GM18526 (cell line): ENCODE results near the gene ATIC.

Experiments used
- POLR2A ChIP-seq: IDR thresholded peaks from 3 replicates; pipeline ENCODE4 v1.6.1; 2011; ENCODE audit not compliant: insufficient read length; ENCODE audit errors: extremely low read depth

ATIC gene

DNA sequence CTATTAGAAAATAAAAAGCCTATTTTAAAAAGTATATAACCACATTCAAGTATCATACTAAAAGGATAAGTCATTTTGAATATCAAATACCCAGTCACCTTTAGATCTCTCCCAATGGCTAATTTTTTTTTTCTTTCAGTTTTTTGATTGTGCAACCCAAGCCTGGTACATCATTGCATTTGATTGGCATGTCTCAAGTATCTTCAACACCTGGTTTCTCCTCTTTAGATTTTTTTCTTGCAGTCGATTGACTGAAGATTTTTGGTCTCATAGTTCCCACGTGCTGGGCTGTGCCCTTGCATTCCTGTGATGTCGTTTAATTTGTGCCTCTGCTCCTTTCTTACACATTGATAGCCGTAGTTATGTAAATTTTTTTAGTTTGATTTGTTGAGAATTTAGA is 40.7 kb downstream of the ATIC start:
- no peak for TF ChIP-seq POLR2A

DNA sequence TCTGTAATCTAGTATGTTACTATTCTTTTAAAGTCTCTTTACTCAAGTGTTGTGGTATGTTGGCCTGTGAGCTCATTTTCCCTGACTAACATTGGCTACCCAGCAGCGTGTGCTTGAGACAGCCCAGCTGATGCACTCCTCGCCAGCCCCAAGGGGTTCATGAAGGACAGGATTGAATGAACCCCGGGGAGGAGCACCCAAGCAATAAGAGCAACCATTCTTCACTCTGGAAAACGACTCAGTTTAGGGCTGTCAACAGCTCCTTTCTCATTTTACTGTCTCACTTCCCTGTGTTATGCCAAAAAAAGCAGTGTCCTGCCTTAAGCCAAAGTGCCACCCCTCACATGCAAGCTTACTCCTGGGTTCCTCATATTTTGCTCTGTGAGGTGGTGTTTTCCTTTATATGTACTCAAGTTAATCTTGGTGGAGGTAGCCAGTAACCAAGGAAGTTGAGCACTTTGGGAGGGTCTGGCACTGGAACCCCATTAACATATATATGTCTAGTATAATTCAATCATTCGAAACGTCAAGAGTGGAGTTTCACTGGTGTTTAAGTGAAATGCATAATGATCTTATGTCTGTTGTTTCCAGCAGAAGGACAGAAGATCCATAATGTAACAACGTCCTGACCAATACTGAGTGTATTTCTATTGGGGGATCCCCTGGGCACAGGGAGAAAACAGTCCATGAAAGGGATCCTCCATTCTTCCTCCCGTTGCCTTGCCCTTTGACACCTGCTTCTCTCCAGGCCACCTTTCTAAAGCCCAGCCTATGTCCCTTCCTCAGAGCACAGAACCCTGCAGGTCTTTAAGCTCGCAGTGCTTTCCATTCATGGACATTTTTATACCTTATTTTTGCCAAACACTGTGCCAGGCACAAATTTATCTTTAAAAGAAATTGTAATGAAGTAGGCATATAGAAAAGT is 43.2 kb downstream of the ATIC start:
- no peak for TF ChIP-seq POLR2A

DNA sequence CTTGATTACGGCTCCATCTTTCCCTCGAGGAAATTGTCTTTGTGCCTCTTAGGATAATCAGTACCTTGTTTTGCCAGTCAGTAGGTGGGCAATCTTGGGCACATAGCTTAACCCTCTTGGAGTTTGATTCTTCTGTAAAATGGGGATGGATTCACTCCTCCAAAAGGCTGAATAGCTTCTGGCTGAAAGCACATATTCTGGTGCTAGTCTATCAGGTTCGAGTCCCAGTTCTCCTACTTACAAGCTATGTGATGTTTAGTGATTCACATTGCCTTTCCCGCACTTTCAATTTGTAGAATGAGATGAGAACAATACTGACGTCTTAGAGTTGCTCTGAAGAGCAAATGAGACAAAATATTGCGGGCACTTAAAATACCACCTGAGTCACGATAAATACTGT is 43.9 kb downstream of the ATIC start:
- no peak for TF ChIP-seq POLR2A

DNA sequence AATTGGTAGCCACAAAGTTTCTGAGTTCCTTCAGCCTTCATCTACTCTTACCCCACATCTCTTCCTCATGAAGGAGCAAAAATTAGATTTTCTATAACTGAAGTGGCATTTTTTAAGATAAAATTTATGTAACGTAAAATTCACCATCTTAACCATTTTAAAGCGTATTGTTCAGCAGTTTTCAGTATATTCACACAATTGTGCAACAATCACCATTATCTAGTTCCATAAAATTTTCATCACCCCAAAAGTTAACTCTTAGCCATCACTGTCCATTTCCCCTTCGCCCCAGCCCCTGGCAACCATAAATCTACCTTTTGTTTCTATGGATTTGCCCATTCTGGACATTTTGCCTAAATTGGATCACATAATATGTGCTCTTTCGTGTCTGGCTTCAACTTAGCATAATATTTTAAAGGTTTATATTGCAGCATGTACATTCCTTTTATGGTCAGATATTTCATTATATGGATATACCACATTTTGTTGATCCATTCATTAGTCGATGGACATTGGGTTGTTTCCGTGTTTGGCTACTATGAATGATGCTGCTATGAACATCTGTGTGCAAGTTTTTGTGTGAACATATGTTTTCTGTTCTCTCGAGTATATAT is 44.6 kb downstream of the ATIC start:
- no peak for TF ChIP-seq POLR2A

DNA sequence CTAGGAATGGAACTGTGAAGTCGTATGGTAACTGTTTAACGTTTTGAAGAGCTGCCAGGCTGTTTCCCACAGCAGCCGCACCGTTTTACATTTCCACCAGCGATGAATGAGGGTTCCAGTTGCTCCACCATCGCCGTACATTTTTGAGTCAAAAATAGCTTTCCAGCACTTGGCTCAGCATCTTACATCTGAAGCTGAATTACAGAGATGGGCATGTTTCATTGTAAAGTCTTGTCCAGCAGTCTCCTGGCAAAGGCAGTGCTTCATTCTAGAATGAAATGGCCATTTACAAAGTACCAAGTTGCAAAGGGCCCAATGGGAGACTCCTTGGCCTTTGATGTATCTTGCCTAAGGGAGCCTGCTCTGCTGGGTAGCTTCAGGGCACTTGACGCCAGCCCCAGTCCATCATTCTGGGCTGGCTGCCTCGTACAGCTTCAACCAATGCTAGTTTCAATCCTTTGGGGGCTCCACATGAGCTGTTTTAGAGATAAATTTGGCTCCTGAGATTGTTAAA is 45.1 kb downstream of the ATIC start:
- TF ChIP-seq POLR2A: no peak

DNA sequence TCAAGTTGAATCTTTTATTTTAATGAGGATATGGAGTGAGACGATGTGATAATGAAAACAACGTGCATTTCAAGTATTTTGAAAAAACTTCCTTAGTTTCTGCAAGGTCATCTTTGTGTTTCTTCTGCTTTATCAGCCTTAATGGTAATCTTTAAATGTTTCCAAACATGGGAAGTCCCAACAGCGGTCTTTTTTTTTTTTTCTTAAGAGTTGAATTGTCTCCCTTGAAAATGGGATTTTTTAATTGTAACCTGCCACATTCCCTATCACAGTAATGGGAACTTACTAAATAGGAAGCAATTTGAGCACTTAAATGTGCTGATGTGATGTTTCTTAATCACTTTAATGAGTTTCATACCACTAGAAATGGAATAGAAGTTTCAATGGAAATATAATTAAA is 45.8 kb downstream of the ATIC start:
- TF ChIP-seq POLR2A: no peak

DNA sequence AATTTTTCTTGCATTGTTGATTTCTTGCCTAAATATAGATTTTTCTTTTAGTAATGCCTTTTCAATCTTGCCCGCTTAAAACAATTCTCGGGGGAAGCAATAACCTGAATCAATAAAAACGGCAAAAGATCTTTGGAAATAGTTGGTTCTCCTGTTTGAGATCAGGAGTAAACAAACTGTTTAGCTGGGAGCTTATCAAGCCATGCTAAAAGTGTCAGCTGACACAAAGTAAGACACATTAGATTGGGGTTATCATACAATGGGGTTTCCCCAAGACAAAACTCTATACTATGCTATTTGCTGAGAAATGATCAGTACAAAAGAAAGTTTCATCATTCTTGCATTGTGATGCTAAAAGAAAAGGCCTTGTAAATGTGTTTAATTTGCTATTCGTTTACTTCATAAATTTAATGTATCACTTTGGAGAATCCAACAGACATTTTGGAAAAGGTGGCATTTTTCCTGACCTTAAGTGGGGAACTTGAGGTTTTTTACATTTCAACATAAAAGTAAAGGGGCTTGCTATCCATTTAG is 46.5 kb downstream of the ATIC start:
- TF ChIP-seq POLR2A: no peak

DNA sequence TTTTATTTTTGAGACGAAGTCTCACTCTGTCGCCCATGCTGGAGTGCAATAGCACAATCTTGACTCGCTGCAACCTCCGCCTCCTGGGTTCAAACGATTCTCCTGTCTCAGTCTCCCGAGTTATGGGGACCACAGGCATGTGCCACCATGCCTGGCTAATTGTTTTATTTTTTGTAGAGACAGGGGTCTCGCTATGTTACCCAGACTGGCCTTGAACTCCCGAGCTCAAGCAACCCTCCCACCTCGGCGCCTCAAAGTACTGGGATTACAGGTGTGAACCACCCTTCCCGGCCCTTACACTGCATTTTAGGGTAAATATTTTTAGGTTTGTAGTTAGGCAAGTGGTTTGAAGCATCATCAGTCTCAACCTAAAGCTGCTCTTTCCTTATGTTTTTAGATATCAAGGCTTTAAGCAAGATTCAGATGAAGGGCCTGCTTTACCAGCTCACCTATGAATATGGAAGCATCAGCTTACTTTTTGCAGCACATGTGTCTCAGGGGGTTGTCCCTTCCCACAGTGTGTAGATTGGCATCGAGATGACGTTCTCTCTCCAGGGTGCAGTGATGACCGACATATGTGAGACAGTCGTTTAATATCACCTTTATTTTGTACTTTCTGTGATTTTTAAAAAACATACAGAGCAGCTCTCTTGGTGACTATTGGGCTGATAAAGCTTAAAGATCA is 47.2 kb downstream of the ATIC start:
- TF ChIP-seq POLR2A: no peak

DNA sequence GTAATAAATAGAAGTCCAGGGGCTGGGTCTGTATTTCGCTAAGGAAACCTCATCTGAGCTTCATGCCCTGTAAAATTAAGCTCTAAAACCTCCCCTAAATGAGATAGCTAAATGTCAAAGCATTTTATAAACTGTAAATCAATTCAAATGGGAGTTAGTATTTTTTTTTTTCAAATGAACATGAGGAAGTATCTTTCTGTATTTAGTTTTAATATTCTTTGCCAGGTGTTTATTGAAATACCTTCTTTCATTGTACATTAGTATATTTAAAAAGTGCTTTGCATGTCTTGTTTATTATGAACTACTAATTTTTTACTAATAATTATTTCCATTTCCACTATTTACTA is 47.7 kb downstream of the ATIC start:
- TF ChIP-seq POLR2A: no peak

DNA sequence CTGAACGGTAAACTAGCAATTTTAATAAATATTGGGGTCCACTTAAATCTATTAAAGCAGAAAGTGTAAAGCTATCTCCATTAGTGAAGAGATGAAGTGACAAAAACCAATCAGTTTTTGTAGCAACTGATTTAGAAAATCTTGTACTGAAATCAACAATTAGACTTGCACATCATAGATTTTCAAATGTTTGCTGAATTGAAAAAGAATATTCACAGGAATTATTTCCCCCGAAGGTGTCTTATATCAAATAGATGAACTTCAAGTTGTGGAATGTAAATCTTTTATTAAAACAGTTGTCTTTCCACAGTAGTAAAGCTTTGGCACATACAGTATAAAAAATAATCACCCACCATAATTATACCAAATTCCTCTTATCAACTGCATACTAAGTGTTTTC is 48.7 kb downstream of the ATIC start:
- TF ChIP-seq POLR2A: no peak

DNA sequence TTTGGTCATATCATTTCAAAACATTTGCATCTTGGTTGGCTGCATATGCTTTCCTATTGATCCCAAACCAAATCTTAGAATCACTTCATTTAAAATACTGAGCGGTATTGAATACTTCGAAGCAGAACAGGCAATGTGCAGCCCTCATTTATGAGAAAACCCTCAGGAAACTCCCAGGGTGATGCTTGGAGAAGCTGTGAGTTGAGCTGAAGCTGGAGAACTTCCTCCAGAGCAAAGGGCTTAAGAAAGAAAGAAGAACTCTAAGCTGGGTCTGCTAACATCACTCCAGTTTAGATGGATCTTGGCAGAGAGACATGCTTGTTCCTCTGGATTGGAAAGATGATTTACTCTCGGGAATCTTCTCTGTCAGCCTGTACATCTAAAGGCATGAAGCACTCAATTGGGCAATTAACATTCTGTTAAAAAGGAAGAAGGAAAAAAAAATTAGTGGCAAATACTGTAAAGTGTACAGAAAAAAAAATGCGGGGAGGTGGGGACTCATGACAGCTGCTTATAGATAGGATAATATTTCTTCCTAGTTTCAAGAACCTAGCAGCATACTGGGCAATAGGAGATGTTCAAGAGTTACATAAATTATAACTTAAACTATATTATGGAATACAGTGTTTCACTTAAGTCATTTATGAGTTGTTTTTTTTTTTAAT is 49.5 kb downstream of the ATIC start:
- no peak for TF ChIP-seq POLR2A

DNA sequence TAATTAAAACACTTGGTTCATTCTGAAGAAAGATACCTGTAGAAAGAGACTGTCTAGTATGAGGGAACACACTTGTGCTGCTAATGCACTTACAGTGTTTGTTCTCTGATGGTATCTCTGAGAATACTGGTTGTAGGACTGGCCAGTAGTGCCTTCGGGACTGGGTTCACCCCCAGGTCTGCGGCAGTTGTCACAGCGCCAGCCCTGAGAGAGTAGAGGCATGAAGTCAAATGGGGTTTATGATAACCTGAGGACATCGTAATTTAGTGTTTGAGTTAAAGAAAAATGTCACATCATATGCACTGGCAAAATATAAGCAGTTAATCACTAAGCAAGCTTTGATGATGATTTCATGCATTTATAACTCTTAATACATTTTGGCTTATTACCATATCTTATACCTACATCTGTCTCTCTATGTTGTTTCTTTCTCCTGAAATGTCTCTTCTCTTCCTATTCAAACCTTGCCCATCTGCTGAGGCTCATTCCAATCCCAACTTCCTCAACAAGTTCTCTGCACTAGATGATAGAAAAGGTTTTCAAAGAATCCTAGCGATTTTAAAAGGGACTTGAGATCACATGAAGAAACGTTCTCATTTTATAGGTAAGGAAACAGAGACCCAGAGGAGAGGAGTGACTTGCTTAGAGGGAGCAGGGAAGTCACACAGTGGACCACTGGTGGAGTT is 50.2 kb downstream of the ATIC start:
- no peak for TF ChIP-seq POLR2A

DNA sequence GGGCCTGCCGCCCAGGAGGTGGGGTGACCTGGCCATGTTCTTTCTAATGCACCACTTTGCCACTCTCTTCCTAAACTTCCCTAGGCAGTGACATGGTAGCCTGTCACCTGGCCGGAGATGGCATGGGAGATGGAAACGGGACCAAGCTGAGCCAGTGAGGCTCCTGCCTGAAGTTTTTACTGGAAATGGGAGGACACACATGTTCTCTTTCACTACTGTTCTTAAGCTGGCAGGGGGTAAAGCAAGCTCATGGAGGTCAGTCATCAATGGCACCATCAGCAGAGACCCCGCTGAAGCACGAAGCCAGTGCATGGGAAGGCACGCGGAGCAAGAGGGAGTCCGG is 50.7 kb downstream of the ATIC start:
- no peak for TF ChIP-seq POLR2A

DNA sequence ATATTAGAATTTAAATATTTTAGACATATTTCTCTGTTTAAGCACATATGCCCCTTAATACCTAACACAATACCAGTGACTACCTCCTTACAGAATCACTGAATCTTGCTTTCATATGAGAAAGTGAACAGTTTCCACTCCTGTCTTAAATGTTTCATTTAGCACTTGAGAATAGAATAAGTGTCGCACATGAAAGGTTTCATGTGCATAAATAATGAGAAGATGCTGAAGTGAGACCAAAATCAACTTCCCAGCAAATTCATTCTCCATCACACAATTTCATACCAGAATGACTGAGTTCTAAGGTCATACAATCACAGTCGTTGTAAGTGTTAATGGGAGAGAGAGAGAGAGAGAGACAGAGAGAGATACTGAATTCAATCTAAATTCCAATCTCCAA is 51.2 kb downstream of the ATIC start:
- no peak for TF ChIP-seq POLR2A
